ENCODE measurements around the gene IGFBP3.

Gene IGFBP3

DNA sequence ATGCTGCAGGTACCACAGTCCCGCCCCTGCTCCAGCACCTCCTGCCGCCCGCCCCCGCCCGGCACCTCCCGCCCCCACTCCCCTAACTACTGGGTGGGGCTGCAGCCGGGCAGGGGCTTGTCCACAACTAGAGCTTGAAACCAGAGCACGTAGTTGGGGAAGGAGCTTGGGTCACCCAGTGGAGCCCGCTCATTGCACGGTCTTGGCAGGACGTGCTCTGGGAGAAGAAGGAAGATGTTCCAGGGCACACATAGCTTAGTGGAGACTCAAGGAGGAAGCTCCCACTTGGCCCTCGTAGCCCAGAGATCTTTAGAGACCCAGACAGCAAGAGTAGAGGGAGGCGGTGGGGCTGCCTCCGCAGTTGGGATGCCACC is 32.1 kb downstream of the IGFBP3 start:
- no peak for TF ChIP-seq CTCF (IDR thresholded peaks at IDR 0.05; ENCODE audit: extremely low read depth, missing control alignments)
- DNase-seq (ENCODE audit: low spot score): no peak

- no peak for DNase-seq (ENCODE audit: low spot score)
- TF ChIP-seq CTCF (IDR thresholded peaks at IDR 0.05; ENCODE audit: extremely low read depth, missing control alignments): no peak
These were observed 32.7 kb downstream of the IGFBP3 start, which contains the start of gene IGFBP1 for GRCh38 chr7:45888185-45888992. TSS of gene IGFBP1 (plus strand) at chr7:45888488. CDS start at chr7:45888653, 165 bp downstream.

- TF ChIP-seq CTCF (IDR thresholded peaks at IDR 0.05; ENCODE audit: extremely low read depth, missing control alignments): no peak
- DNase-seq (ENCODE audit: low spot score): no peak
These were observed 34.0 kb downstream of the IGFBP3 start for GRCh38 chr7:45886931-45887667.

DNA sequence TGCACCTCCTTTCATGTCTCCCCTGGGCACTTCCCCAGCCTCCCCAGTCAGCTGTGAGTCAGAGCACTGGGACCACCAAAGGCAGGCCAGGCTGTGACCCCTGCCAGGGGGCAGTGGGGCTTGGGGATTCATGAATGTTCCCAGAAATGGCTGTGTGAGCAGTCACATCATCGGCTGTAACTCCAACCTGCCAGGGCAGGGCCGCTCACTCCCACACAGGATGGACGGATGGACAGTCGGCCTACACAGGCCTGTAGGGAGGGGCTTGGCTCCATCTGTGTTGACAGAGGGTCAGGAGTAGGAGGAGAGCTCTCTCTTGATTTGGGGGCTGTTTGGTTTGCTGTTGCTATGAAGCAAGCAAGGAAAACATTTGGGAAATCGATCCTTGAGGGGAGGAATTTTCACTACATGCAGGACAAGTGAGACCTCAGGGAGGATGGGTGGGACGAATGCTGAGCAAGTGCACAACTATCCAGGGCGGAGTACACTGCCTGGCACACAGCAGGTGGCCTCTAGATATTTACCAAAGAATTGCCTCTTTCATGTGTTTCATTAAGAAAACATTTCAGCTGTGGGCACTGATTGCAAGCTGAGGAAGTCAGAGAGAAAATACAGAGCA is 35.7 kb downstream of the IGFBP3 start:
- TF ChIP-seq CTCF (IDR thresholded peaks at IDR 0.05; ENCODE audit: extremely low read depth, missing control alignments): no peak
- DNase-seq (ENCODE audit: low spot score): no peak

GRCh38 chr7:45884136-45884535 is 36.9 kb downstream of the IGFBP3 start:
- DNase-seq (ENCODE audit: low spot score): no peak
- TF ChIP-seq CTCF (IDR thresholded peaks at IDR 0.05; ENCODE audit: extremely low read depth, missing control alignments): no peak

GRCh38 chr7:45882465-45882810 is 38.6 kb downstream of the IGFBP3 start:
- no peak for TF ChIP-seq CTCF (IDR thresholded peaks at IDR 0.05; ENCODE audit: extremely low read depth, missing control alignments)
- no peak for DNase-seq (ENCODE audit: low spot score)
